CD4-positive, CD25-positive, alpha-beta regulatory T cell (primary cell): ENCODE results near the gene GUK1. TPM values are rescaled to one million over a fixed set of nuclear protein-coding genes. Genes with fewer than 3 reads are reported as not detected.
"Not testable (repeated sequence)": the region's sequence is repeated elsewhere in the genome, so short reads cannot be mapped to it uniquely, and the experiment has no call there.

Experiments used
- ATAC-seq, 2 donors: fragments of 150-1000 bp; cut with Tn5 transposase; one replicate each; pipeline ENCODE4 v1.10.0; 2021; ENCODE audit warnings: low read depth in 2 of 2, moderate number of reproducible peaks in 2 of 2, moderate library complexity in 1 of 2
- DNase-seq, 3 donors: peaks; one replicate each; pipeline versions ENCODE4 v3.0.0 to v3.0.0-alpha.2; 2012 to 2022; ENCODE audit warnings: mixed read lengths in 1 of 3
- H3K27ac ChIP-seq: one replicate; pipeline ENCODE4 v1.7.0; 2013; ENCODE audit warnings: mild to moderate bottlenecking, low read length; ENCODE audit not compliant: insufficient read depth, poor library complexity, severe bottlenecking
- H3K27me3 ChIP-seq: one replicate; pipeline ENCODE4 v1.7.0; 2013; ENCODE audit warnings: low read length; ENCODE audit not compliant: control insufficient read depth, insufficient read depth
- H3K36me3 ChIP-seq: one replicate; pipeline ENCODE4 v1.7.0; 2013; ENCODE audit warnings: mild to moderate bottlenecking, low read length, moderate library complexity; ENCODE audit not compliant: control insufficient read depth, insufficient read depth
- H3K4me1 ChIP-seq: 2 replicates; pipeline ENCODE4 v1.7.0; 2013; ENCODE audit warnings: mild to moderate bottlenecking, low read length; ENCODE audit not compliant: insufficient read depth, control insufficient read depth, poor library complexity, severe bottlenecking
- H3K4me3 ChIP-seq: one replicate; pipeline ENCODE4 v1.7.0; 2013; ENCODE audit warnings: low read depth, mild to moderate bottlenecking, low read length, moderate library complexity
- H3K9me3 ChIP-seq, 2 experiments: 1 replicate in 1 of 2; 2 replicates in 1 of 2; pipeline ENCODE4 v1.7.0; 2013; ENCODE audit warnings: low read length in 2 of 2, mild to moderate bottlenecking in 1 of 2, moderate library complexity in 1 of 2; ENCODE audit not compliant: control insufficient read depth in 2 of 2
- H3K27ac Mint-ChIP-seq, 3 donors: one replicate each; pipeline ENCODE4 v1.8.0; 2020 to 2022; ENCODE audit warnings: mild to moderate bottlenecking in 3 of 3, mixed read lengths in 3 of 3, moderate library complexity in 2 of 3
- H3K27me3 Mint-ChIP-seq: one replicate; pipeline ENCODE4 v1.8.0; 2022; ENCODE audit warnings: mild to moderate bottlenecking, mixed read lengths
- H3K36me3 Mint-ChIP-seq: one replicate; pipeline ENCODE4 v1.8.0; 2020; ENCODE audit warnings: mixed read lengths
- H3K4me1 Mint-ChIP-seq, 4 donors: one replicate each; pipeline ENCODE4 v1.8.0; 2020 to 2022; ENCODE audit warnings: mixed read lengths in 4 of 4, mild to moderate bottlenecking in 1 of 4
- H3K4me3 Mint-ChIP-seq, 4 donors: one replicate each; pipeline ENCODE4 v1.8.0; 2020 to 2022; ENCODE audit warnings: mild to moderate bottlenecking in 4 of 4, mixed read lengths in 4 of 4, moderate library complexity in 3 of 4
- H3K9me3 Mint-ChIP-seq, 7 donors: one replicate each; pipeline ENCODE4 v1.8.0; 2020 to 2022; ENCODE audit warnings: mixed read lengths in 7 of 7, mild to moderate bottlenecking in 3 of 7, moderate library complexity in 2 of 7
- polyA plus RNA-seq, 4 donors: library from polyadenylated mRNA; unstranded; fragments of 300-500 nt; fragmentation: Illumina TruSeq; gene quantifications; one replicate each; pipeline ENCODE4 v1.2.3, GENCODE V29; 2021
- total RNA-seq: library from RNA; stranded (reverse); gene quantifications from one replicate; pipeline ENCODE4 v1.2.3, GENCODE V29; 2022

Gene GUK1
- total and polyA plus RNA-seq, 5 donors from 2014 or later = 270 to 413 (median 350) TPM

GRCh38 chr1:228110556-228110955, 29.5 kb upstream of the GUK1 start:
- peaks cover 20% of the 10 kb centered on the region for H3K4me1 ChIP-seq
- peaks cover 8% of the 10 kb centered on the region for H3K36me3 Mint-ChIP-seq
- no peak for DNase-seq
- H3K27me3 ChIP-seq = no peaks in the 10 kb centered on the region
- no peak overlapping the region for H3K27ac Mint-ChIP-seq
- ATAC-seq = no peak
- no peaks in the 10 kb centered on the region for H3K9me3 ChIP-seq
- no peak overlapping the region for H3K27ac ChIP-seq
- peaks cover 0 to 1% (median 0%) of the 10 kb centered on the region in 7 donors for H3K9me3 Mint-ChIP-seq
- no peaks in the 10 kb centered on the region for H3K27me3 Mint-ChIP-seq
- peak overlapping the region; percentile 54 for H3K4me3 ChIP-seq
- H3K4me1 Mint-ChIP-seq = peaks cover 0 to 36% (median 13%) of the 10 kb centered on the region in 4 donors
- peaks cover 14% of the 10 kb centered on the region for H3K36me3 ChIP-seq
- peak overlapping the region; percentile 65 to 93 (median 92) for H3K4me3 Mint-ChIP-seq

- H3K36me3 ChIP-seq, H3K27ac ChIP-seq, H3K9me3 Mint-ChIP-seq, H3K4me3 ChIP-seq, ATAC-seq, H3K27me3 Mint-ChIP-seq, H3K27ac Mint-ChIP-seq, H3K27me3 ChIP-seq, H3K9me3 ChIP-seq, DNase-seq, H3K36me3 Mint-ChIP-seq: not testable (repeated sequence)
- H3K4me1 ChIP-seq = peaks cover 20% of the 10 kb centered on the region
- peaks cover 0 to 36% (median 13%) of the 10 kb centered on the region in 4 donors for H3K4me1 Mint-ChIP-seq
- peak overlapping the region in 2 of 4 donors; percentile 65 to 93 for H3K4me3 Mint-ChIP-seq
These were observed 28.8 kb upstream of the GUK1 start for GRCh38 chr1:228111315-228111714.

- DNase-seq (no peak), ATAC-seq (no peak)
- no peak overlapping the region for H3K4me3 Mint-ChIP-seq
- H3K9me3 ChIP-seq = no peaks in the 10 kb centered on the region
- H3K36me3 Mint-ChIP-seq = no peaks in the 10 kb centered on the region
- no peaks in the 10 kb centered on the region for H3K9me3 Mint-ChIP-seq
- peaks cover 0 to 31% (median 13%) of the 10 kb centered on the region in 4 donors for H3K4me1 Mint-ChIP-seq
- no peaks in the 10 kb centered on the region for H3K27me3 Mint-ChIP-seq
- H3K4me3 ChIP-seq = no peak overlapping the region
- H3K27ac Mint-ChIP-seq = no peak overlapping the region
- peaks cover 3% of the 10 kb centered on the region for H3K36me3 ChIP-seq
- H3K4me1 ChIP-seq = peaks cover 20% of the 10 kb centered on the region
- H3K27me3 ChIP-seq = no peaks in the 10 kb centered on the region
- no peak overlapping the region for H3K27ac ChIP-seq
These were observed 27.9 kb upstream of the GUK1 start for GRCh38 chr1:228112167-228112566.

- Histone ChIP-seq H3K36me3 (peaks cover 3% of the 10 kb centered on the region), H3K4me1 (peaks cover 20% of the 10 kb centered on the region), H3K9me3 (no peaks in the 10 kb centered on the region), H3K27me3 (no peaks in the 10 kb centered on the region), H3K4me3 (no peak overlapping the region), H3K27ac (no peak overlapping the region)
- Mint-ChIP-seq H3K27me3 (no peaks in the 10 kb centered on the region), H3K4me3 (no peak overlapping the region), H3K4me1 (peaks cover 0 to 27% (median 13%) of the 10 kb centered on the region in 4 donors), H3K9me3 (no peaks in the 10 kb centered on the region), H3K36me3 (no peaks in the 10 kb centered on the region), H3K27ac (no peak overlapping the region)
- ATAC-seq (no peak), DNase-seq (no peak)
These were observed 27.5 kb upstream of the GUK1 start for GRCh38 chr1:228112617-228113016.

- no peak for DNase-seq
- ATAC-seq = no peak
- Mint-ChIP-seq H3K4me1 (peaks cover 0 to 8% (median under 1%) of the 10 kb centered on the region in 4 donors), H3K4me3 (no peak overlapping the region), H3K36me3 (no peaks in the 10 kb centered on the region), H3K27ac (peak overlapping the region in 1 of 3 donors; percentile 15), H3K27me3 (no peaks in the 10 kb centered on the region), H3K9me3 (peaks cover 0 to 3% (median 0%) of the 10 kb centered on the region in 7 donors)
- H3K4me3 ChIP-seq = no peak overlapping the region
- no peaks in the 10 kb centered on the region for H3K9me3 ChIP-seq
- peaks cover 5% of the 10 kb centered on the region for H3K4me1 ChIP-seq
- no peak overlapping the region for H3K27ac ChIP-seq
- H3K27me3 ChIP-seq = no peaks in the 10 kb centered on the region
- no peaks in the 10 kb centered on the region for H3K36me3 ChIP-seq
These were observed 25.3 kb upstream of the GUK1 start for GRCh38 chr1:228114827-228115226.

GRCh38 chr1:228117335-228117734, 22.7 kb upstream of the GUK1 start:
- no peaks in the 10 kb centered on the region for H3K36me3 ChIP-seq
- no peaks in the 10 kb centered on the region for H3K9me3 ChIP-seq
- peaks cover 7% of the 10 kb centered on the region for H3K27me3 Mint-ChIP-seq
- no peak for DNase-seq
- H3K9me3 Mint-ChIP-seq = peaks cover 0 to 3% (median 0%) of the 10 kb centered on the region in 7 donors
- no peaks in the 10 kb centered on the region for H3K27me3 ChIP-seq
- H3K4me1 Mint-ChIP-seq = peaks cover 0 to 4% (median 1%) of the 10 kb centered on the region in 4 donors
- no peak overlapping the region for H3K4me3 ChIP-seq
- H3K4me3 Mint-ChIP-seq = no peak overlapping the region
- H3K27ac Mint-ChIP-seq = no peak overlapping the region
- no peak overlapping the region for H3K27ac ChIP-seq
- ATAC-seq = no peak
- no peaks in the 10 kb centered on the region for H3K4me1 ChIP-seq
- no peaks in the 10 kb centered on the region for H3K36me3 Mint-ChIP-seq

GRCh38 chr1:228118040-228118439, 22.0 kb upstream of the GUK1 start:
- no peak overlapping the region for H3K27ac Mint-ChIP-seq
- no peaks in the 10 kb centered on the region for H3K36me3 Mint-ChIP-seq
- no peak overlapping the region for H3K4me3 Mint-ChIP-seq
- peaks cover 0 to 3% (median 0%) of the 10 kb centered on the region in 7 donors for H3K9me3 Mint-ChIP-seq
- Histone ChIP-seq H3K4me1 (no peaks in the 10 kb centered on the region), H3K9me3 (no peaks in the 10 kb centered on the region), H3K4me3 (no peak overlapping the region), H3K36me3 (no peaks in the 10 kb centered on the region), H3K27me3 (peaks cover 2% of the 10 kb centered on the region), H3K27ac (no peak overlapping the region)
- H3K27me3 Mint-ChIP-seq = peaks cover 14% of the 10 kb centered on the region
- ATAC-seq (no peak), DNase-seq (no peak)
- peaks cover 0 to 4% (median 1%) of the 10 kb centered on the region in 4 donors for H3K4me1 Mint-ChIP-seq

GRCh38 chr1:228120351-228120750, 19.7 kb upstream of the GUK1 start:
- no peaks in the 10 kb centered on the region for H3K36me3 Mint-ChIP-seq
- H3K4me3 ChIP-seq = no peak overlapping the region
- H3K4me1 ChIP-seq = no peaks in the 10 kb centered on the region
- DNase-seq = no peak
- H3K9me3 ChIP-seq = no peaks in the 10 kb centered on the region
- H3K27me3 Mint-ChIP-seq = peaks cover 24% of the 10 kb centered on the region
- no peak overlapping the region for H3K27ac ChIP-seq
- peaks cover 0 to 4% (median 1%) of the 10 kb centered on the region in 4 donors for H3K4me1 Mint-ChIP-seq
- no peaks in the 10 kb centered on the region for H3K36me3 ChIP-seq
- peak overlapping the region in 1 of 3 donors; percentile 16 for H3K27ac Mint-ChIP-seq
- peaks cover 0 to 4% (median 0%) of the 10 kb centered on the region in 7 donors for H3K9me3 Mint-ChIP-seq
- peaks cover 2% of the 10 kb centered on the region for H3K27me3 ChIP-seq
- no peak for ATAC-seq
- no peak overlapping the region for H3K4me3 Mint-ChIP-seq
